GM19468 (cell line): Measurements from ENCODE around the gene TMEM258.

Experiments
- ATAC-seq: cut with Tn5 transposase; IDR thresholded peaks from one replicate; pipeline ENCODE4 v1.9.1; 2021; ENCODE audit warnings: mild to moderate bottlenecking, moderate library complexity, moderate number of reproducible peaks; ENCODE audit not compliant: unreplicated experiment; ENCODE audit errors: extremely low read depth

TMEM258 gene

GRCh38 chr11:61797263-61797944, 5.0 kb upstream of the TMEM258 start:
- no peak for ATAC-seq

- no peak for ATAC-seq
These were observed 3.6 kb upstream of the TMEM258 start for GRCh38 chr11:61795876-61796526.

DNA sequence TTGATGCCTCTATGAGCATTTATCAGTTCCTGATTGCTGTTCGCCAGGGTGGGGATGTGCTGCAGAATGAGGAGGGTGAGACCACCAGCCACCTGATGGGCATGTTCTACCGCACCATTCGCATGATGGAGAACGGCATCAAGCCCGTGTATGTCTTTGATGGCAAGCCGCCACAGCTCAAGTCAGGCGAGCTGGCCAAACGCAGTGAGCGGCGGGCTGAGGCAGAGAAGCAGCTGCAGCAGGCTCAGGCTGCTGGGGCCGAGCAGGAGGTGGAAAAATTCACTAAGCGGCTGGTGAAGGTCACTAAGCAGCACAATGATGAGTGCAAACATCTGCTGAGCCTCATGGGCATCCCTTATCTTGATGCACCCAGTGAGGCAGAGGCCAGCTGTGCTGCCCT, 3.1 kb upstream of the TMEM258 start:
- ATAC-seq: no peak

DNA sequence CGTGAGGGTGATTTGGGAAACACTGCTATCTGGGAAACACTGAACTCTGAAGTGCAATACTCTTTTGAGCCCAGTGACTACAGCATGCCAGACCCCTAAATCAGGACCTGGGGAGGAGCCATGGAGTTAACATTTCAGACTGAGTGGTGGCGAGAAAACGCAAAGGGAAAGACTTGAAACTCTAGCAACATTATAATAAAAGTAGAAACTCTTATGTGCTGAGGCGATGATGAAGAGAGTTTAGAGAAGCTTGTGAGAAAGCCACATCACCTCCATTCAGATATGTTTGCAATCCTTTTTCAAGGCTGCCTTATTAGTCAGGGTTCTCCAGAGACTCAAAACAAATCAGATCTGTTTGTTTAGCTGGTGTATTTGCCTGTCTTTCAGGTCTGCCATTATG, 2.2 kb upstream of the TMEM258 start:
- no peak for ATAC-seq

- ATAC-seq: no peak
These were observed 1.4 kb upstream of the TMEM258 start for GRCh38 chr11:61793829-61794204.

GRCh38 chr11:61793083-61793828, 857 bp upstream of the TMEM258 start:
- ATAC-seq: no peak

GRCh38 chr11:61791737-61792309, 576 bp downstream of the TMEM258 start:
- no peak for ATAC-seq

GRCh38 chr11:61787928-61788491, 4.4 kb downstream of the TMEM258 start:
- no peak for ATAC-seq

GRCh38 chr11:61785837-61786402, 6.5 kb downstream of the TMEM258 start:
- no peak for ATAC-seq

- ATAC-seq: no peak
These were observed 7.9 kb downstream of the TMEM258 start for GRCh38 chr11:61784506-61784805.

DNA sequence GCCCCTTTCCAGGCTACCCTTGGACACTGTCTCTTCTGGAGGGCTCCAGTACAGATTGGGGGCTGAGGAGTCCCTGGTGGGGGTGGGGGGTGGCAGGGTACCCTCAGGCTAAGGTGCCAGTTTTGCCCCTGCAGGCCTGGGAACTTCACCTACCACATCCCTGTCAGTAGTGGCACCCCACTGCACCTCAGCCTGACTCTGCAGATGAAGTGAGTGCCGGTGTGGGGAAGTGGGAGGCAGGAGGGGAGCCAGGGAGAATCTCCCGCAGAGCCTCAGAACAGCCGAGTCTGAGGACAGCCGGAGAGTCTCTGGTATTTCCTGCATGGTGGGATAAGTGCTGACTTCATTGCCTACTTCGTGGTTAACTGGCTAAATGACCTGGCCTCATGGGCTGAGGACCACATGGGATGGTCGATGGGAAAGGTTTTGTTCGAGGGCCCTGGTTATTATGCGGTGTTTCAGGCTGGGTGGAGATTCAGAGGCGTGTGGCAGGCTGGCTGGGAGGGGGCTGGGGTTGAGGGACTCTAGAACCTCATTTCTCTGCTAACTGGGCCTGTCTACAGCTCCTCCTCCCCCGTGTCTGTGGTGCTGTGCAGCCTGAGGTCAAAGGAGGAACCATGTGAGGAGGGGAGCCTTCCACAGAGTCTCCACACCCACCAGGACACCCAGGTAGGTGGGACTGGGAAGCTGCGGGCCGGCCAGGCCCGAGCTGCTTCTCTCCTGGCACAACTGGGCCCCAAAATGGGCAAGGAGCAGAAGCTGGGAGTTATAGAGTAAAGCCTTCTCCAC, 8.5 kb downstream of the TMEM258 start:
- no peak for ATAC-seq

- no peak for ATAC-seq
These were observed 9.6 kb downstream of the TMEM258 start for GRCh38 chr11:61782841-61783240.

GRCh38 chr11:61782299-61782698, 10.1 kb downstream of the TMEM258 start:
- no peak for ATAC-seq

- ATAC-seq: no peak
These were observed 10.8 kb downstream of the TMEM258 start for GRCh38 chr11:61781585-61781984.

DNA sequence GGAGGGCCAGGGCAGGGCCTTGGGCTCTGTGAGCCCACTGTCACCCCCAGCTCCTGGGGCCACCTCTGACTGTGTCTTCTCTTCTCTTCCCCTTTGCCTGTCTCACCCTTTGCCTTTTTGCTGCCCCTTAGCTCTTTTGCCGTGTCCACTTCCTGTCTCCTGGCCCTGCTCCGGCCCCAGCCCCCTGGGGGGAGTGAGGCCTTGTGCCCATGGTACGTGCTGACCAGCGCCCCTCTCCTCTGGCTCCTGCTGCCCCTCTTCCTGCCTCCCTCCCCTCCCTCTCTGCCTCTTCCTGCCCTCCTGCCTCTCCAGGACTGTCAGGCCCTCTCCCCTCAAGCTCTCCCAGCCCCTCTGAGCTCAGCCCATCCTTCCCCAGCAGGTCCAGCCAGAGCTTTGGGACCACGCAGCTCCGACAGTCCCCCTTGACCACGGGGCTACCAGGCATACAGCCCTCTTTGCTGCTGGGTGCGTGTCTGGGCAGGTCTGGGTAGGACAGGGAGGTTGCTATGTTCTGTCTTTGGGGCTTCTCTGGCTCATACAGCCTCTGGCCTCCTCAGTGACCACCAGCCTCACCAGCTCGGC, 11.7 kb downstream of the TMEM258 start:
- no peak for ATAC-seq

DNA sequence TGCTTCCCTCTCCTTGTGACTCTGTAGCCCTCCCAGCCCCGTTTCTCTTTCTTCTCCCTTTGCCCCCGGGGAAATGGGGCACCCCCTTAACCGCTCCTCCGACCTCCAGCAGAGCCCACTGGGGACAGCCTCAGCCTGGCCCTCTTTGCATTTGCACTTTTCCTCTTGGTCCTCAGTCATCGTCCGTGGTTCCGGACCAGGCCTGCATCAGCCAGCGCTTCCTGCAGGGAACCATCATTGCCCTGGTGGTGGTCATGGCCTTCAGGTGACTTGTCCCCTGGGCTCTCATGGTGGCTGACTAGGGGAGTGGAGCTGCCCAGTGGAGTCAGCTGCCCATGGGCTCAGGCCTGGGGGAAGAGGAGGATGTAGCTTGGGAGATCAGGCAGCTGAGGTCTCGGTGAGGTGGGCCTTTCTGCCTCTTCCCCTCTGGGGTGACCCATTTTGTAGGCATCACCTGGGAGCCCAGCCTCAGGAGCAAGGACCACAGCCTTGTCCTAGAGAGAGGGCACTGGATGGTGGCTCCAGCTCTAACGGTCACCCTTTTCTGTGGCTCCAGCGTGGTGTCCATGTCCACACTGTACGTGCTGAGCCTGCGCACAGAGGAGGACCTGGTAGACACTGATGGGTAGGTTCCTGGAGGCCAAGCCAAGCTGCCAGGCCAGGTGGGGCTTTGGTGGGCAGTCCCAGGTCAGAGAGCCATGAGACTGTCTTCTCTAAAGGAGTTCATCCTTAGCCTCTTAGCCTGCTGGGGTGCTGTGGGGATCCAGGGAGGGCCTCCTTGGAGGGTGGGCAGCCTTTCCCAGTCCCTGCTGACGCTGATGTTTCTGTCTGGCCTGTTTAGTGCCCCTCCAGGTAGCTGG, 12.5 kb downstream of the TMEM258 start:
- ATAC-seq: no peak

DNA sequence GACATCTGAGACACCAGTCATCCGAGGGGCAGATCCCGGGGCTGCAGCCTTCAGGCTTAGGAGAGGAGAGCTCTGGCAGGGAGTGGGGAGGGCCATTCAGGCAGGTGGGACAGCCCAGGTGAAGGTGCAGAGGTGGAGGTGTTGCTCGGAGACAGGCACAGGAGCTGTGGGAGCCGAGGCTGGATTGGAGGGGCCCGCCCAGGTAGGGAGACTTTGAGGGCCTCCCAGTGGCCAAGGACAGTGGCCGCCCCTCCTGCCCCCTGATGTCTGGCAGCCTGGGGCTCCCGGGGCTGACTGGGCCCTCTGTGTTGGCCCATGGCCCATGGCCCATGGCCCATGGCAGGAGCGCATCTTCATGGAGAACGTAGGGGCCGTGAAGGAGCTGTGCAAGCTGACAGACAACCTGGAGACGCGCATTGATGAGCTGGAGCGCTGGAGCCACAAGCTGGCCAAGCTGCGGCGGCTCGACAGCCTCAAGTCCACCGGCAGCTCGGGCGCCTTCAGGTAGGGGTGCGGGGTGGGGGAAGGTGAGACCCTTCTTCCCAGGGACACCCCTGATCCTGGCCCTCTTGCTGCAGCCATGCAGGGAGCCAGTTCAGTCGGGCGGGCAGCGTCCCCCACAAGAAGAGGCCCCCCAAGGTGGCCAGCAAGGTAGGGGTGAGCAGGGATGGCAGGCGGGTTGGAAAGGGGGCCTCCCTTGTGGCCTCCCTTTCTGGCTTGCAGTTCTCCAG, 13.3 kb downstream of the TMEM258 start:
- no peak for ATAC-seq

DNA sequence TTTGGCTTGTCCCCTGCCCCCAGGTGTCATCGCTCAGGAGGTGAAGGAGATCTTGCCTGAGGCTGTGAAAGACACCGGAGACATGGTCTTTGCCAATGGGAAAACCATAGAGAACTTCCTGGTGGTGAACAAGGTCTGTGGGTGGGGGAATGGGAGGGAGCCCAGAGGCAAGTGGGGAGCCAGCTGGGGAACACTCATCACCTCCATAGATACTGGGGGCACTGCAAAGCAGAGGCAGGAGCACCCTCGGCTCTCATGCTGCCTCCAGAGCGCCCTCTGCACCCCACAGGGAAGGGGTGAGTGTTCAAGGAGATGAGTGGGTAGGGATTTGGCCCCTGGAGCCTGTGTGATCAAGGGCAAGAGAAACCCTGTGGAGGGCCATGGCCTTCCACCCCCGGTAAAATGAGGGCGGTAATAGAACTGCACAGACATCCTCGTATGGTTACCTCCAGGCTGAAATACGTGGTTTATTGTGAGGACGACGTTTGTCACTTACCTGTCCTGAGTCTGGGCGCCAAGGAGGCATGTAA, 14.0 kb downstream of the TMEM258 start:
- ATAC-seq: no peak
